Progenitor cell of endocrine pancreas (in vitro differentiated cells): ENCODE data around the gene C5orf47. TPM values are rescaled to one million over a fixed set of nuclear protein-coding genes. Genes with fewer than 3 reads are reported as not detected.

Experiments
- DNase-seq: peaks from one replicate; pipeline ENCODE4 v3.0.0; 2021; ENCODE audit warnings: low spot score; ENCODE audit not compliant: unreplicated experiment
- H3K27ac Mint-ChIP-seq: 2 replicates; pipeline ENCODE4 v1.8.0; 2021; ENCODE audit warnings: mild to moderate bottlenecking, moderate library complexity, mixed read lengths
- H3K27me3 Mint-ChIP-seq: 2 replicates; pipeline ENCODE4 v1.8.0; 2021; ENCODE audit warnings: mixed read lengths
- H3K36me3 Mint-ChIP-seq: 2 replicates; pipeline ENCODE4 v1.8.0; 2022; ENCODE audit warnings: mixed read lengths; ENCODE audit not compliant: insufficient read depth
- H3K4me1 Mint-ChIP-seq: 2 replicates; pipeline ENCODE4 v1.8.0; 2021; ENCODE audit warnings: low read depth, mixed read lengths
- H3K4me3 Mint-ChIP-seq: 2 replicates; pipeline ENCODE4 v1.8.0; 2021; ENCODE audit warnings: low read depth, mild to moderate bottlenecking, moderate library complexity, mixed read lengths
- H3K9me3 Mint-ChIP-seq: 2 replicates; pipeline ENCODE4 v1.8.0; 2021; ENCODE audit warnings: low read depth, mixed read lengths
- total RNA-seq: library from RNA; stranded (reverse); gene quantifications from 2 replicates; pipeline ENCODE4 v1.2.1, GENCODE V29; 2021
- TF ChIP-seq, protein P1 (sequence below): fragments of 200-600 bp; sonication (generic); IDR thresholded peaks from one replicate; pipeline ENCODE4 v1.5.0; 2021; ENCODE audit warnings: antibody characterized with exemption, mild to moderate bottlenecking; ENCODE audit not compliant: unreplicated experiment

Gene C5orf47
- total RNA-seq, 1 donor from 2014 or later, result not detected

DNA sequence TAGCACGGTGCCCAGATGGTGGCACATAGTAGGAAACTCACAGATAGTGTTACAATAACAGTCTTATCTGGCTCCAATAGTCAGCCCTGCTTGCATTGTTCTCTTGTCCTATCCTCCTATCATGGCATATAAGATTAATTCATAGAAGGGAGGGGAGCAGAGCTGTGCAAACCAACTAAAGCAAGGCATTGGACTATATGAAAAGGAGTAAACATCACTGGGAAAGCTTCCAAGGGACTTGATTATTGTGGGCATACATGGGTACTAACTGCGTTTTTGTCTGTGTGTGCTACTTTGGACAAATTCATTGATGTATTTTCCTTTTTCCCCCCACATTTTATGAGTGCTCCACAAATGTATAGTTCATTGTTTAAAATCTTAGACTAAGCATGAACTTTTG, 43.8 kb upstream of the C5orf47 start:
- Mint-ChIP-seq H3K27me3 (no peaks in the 10 kb centered on the region), H3K27ac (no peak overlapping the region), H3K36me3 (peaks cover 16% of the 10 kb centered on the region), H3K9me3 (no peaks in the 10 kb centered on the region), H3K4me1 (peaks cover 42% of the 10 kb centered on the region), H3K4me3 (no peak overlapping the region)
- no peak for DNase-seq
- TF ChIP-seq, protein P1, sequence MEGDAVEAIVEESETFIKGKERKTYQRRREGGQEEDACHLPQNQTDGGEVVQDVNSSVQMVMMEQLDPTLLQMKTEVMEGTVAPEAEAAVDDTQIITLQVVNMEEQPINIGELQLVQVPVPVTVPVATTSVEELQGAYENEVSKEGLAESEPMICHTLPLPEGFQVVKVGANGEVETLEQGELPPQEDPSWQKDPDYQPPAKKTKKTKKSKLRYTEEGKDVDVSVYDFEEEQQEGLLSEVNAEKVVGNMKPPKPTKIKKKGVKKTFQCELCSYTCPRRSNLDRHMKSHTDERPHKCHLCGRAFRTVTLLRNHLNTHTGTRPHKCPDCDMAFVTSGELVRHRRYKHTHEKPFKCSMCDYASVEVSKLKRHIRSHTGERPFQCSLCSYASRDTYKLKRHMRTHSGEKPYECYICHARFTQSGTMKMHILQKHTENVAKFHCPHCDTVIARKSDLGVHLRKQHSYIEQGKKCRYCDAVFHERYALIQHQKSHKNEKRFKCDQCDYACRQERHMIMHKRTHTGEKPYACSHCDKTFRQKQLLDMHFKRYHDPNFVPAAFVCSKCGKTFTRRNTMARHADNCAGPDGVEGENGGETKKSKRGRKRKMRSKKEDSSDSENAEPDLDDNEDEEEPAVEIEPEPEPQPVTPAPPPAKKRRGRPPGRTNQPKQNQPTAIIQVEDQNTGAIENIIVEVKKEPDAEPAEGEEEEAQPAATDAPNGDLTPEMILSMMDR, result no peak

DNA sequence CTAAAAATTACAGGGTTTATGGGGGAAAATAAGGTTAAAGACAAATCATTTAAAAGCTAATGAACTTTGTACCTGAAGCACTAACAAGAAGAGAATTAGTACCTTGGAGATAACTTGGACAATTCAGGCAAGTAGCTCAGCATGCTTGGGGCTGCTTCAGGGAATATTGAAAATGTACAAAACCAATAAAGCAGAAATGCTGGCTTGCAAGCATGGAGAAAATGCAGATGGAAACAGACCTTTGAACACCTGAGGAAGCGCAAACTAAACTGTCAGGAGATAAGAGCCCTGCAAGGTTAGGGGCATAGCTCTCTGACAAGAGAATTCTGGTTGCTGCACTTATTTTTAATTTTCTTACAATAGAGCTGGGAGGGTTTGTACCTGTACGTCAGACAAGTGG, 42.6 kb upstream of the C5orf47 start:
- no peak for DNase-seq
- TF ChIP-seq, protein P1, result no peak
- no peak overlapping the region for H3K27ac Mint-ChIP-seq
- H3K4me1 Mint-ChIP-seq, result peaks cover 36% of the 10 kb centered on the region
- no peaks in the 10 kb centered on the region for H3K9me3 Mint-ChIP-seq
- no peaks in the 10 kb centered on the region for H3K27me3 Mint-ChIP-seq
- peaks cover 16% of the 10 kb centered on the region for H3K36me3 Mint-ChIP-seq
- H3K4me3 Mint-ChIP-seq, result no peak overlapping the region

DNA sequence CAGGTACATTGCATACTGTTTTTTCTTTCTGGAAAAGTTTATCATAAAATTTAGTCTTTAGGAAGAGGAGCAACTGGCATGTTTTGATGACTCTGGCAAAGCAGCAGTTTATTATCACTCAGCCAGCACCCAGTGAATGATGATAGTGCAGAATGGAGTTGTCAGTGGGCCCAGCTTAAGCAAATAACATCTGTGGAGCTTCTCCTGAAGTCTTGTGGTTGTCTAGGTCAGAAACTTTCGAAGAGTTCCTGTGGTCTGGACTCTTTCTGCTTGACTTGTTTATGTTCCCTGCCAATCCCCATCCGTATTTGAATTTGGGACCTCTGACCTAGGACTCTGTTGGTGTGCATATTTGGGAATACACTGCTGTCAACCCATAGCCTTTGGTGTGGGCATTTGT, 38.1 kb upstream of the C5orf47 start:
- no peak overlapping the region for H3K4me3 Mint-ChIP-seq

DNA sequence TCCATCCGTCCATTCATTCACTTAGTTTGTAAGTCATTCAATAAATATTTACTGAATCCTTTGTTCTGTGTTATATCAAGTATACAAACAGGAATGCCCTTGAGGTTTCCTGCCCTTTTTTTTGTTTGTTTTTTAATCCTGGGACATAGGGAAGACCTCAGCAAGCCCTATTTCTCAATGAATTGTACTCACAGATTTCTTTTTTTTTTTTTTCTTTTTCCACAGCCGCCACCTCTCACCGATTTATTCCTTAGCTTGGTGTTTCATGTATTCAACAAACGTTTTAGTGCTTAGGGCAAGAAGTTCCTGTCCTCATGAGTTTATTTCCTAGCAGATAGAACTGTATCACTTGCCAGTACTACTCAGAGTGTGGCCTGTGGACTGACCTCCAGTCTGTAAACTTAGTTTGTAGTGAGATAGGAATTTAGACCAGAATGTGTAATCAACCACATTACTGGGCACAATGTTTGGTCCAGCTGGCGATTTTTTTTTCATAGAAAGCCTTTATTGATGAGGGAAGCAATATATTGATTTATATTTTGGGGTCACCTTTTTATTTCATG, 35.4 kb upstream of the C5orf47 start:
- TF ChIP-seq, protein P1, result no peak
- no peaks in the 10 kb centered on the region for H3K9me3 Mint-ChIP-seq
- H3K4me1 Mint-ChIP-seq, result peaks cover 17% of the 10 kb centered on the region
- no peak for DNase-seq
- H3K4me3 Mint-ChIP-seq, result no peak overlapping the region
- no peak overlapping the region for H3K27ac Mint-ChIP-seq
- H3K36me3 Mint-ChIP-seq, result peaks cover 23% of the 10 kb centered on the region
- no peaks in the 10 kb centered on the region for H3K27me3 Mint-ChIP-seq

More for the DNA sequence above, 38.1 kb upstream of the C5orf47 start:
- Mint-ChIP-seq H3K36me3 (peaks cover 32% of the 10 kb centered on the region), H3K9me3 (no peaks in the 10 kb centered on the region), H3K27ac (no peak overlapping the region), H3K4me1 (peaks cover 25% of the 10 kb centered on the region), H3K27me3 (no peaks in the 10 kb centered on the region)
- no peak for DNase-seq
- TF ChIP-seq, protein P1, result no peak

DNA sequence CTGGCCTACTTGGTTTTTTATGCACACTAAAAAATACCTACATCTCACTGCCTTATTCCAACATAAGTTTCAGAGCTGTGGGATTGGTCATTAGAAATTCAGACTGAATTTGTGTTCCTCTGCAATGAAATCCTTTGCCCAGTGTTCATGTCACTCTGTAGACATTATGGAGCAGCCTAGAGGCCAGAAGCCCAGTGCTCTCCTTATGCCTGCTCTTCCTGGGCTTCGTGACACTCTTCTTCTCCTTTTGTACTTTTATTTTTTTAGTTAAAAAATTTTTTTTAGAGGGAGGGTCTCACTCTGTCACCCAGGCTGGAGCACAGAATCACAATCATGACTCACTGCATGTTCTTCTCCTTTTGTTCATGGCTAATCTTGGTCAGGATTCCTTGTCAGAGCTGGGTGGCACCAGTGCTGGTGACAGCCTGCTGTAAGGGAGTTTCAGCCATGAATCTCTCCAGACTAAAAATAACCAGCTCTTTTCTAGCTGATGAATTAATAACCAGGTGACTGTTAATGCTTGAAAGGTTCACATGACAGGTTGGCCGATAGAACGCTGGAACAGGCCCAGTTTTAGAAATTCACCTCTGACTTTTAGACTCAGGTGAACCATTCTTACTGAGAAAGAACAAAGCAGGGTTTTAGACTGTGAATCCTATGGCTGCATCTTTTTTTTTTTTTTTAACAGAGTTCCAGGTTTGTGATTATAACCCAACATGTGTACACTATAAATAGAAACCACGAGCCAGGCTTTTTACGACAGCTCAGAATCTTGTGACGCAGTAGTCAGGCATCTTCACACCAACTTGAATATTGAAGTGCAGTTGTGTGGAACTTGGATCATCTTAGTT, 34.1 kb upstream of the C5orf47 start:
- Mint-ChIP-seq H3K27me3 (no peaks in the 10 kb centered on the region), H3K36me3 (peaks cover 19% of the 10 kb centered on the region), H3K9me3 (no peaks in the 10 kb centered on the region), H3K4me3 (no peak overlapping the region), H3K4me1 (peaks cover 17% of the 10 kb centered on the region), H3K27ac (no peak overlapping the region)
- TF ChIP-seq, protein P1, result no peak
- DNase-seq, result no peak
